ENCODE results near the gene SLC25A11. TPM values are rescaled to one million over a fixed set of nuclear protein-coding genes. Genes with fewer than 3 reads are reported as not detected.

SLC25A11 gene
- total RNA-seq, 6 experiments from 2014 or later: 32.6 to 64.2 (median 41.0) TPM

- Histone ChIP-seq H3K27me3 (no peaks in the 10 kb centered on the region), H3K36me3 (peaks cover 0 to 51% (median 13%) of the 10 kb centered on the region in 4 donors), H3K27ac (no peak overlapping the region), H3K4me1 (peaks cover 0 to 16% (median 5%) of the 10 kb centered on the region in 4 donors), H3K4me3 (no peak overlapping the region), H3K9me3 (no peaks in the 10 kb centered on the region)
- WGBS (ENCODE audit: insufficient coverage, low coverage, low lambda C conversion rate, missing lambda C conversion rate): 60% methylated on average over 4 of the region's 31 CpGs
- intact Hi-C loops (cut with DNase I): no loop called here
- ATAC-seq (no peak), DNase-seq (peak in 1 of 3 donors; percentile 51)
- no peak for TF ChIP-seq CTCF (IDR thresholded peaks at IDR 0.05)
- TF ChIP-seq POLR2A (IDR thresholded peaks at IDR 0.05): no peak
Measured at GRCh38 chr17:4893721-4894560, 45.9 kb downstream of the SLC25A11 start.

- peaks cover 0 to 9% (median 2%) of the 10 kb centered on the region in 4 donors for H3K4me1 ChIP-seq
- H3K9me3 ChIP-seq: no peaks in the 10 kb centered on the region
- TF ChIP-seq CTCF (IDR thresholded peaks at IDR 0.05) (no peak), POLR2A (IDR thresholded peaks at IDR 0.05) (no peak)
- no peaks in the 10 kb centered on the region for H3K27me3 ChIP-seq
- intact Hi-C loops (cut with DNase I): no loop called here
- H3K4me3 ChIP-seq: no peak overlapping the region
- H3K36me3 ChIP-seq: peaks cover 0 to 52% (median 13%) of the 10 kb centered on the region in 4 donors
- WGBS (ENCODE audit: insufficient coverage, low coverage, low lambda C conversion rate, missing lambda C conversion rate): 83% methylated on average over 16 of the region's 18 CpGs
- DNase-seq (no peak), ATAC-seq (no peak)
- no peak overlapping the region for H3K27ac ChIP-seq
Measured at GRCh38 chr17:4893272-4893671, 46.6 kb downstream of the SLC25A11 start.

GRCh38 chr17:4892499-4893221 is 47.2 kb downstream of the SLC25A11 start:
- Histone ChIP-seq H3K27me3 (no peaks in the 10 kb centered on the region), H3K4me1 (peaks cover 0 to 5% (median 0%) of the 10 kb centered on the region in 4 donors), H3K36me3 (peaks cover 0 to 58% (median 14%) of the 10 kb centered on the region in 4 donors), H3K27ac (no peak overlapping the region), H3K9me3 (no peaks in the 10 kb centered on the region), H3K4me3 (no peak overlapping the region)
- ATAC-seq (no peak), DNase-seq (peak in 1 of 3 donors; percentile 48)
- TF ChIP-seq CTCF (IDR thresholded peaks at IDR 0.05) (no peak), POLR2A (IDR thresholded peaks at IDR 0.05) (no peak)
- intact Hi-C loops (cut with DNase I): no loop called here
- WGBS (ENCODE audit: insufficient coverage, low coverage, low lambda C conversion rate, missing lambda C conversion rate): 94% methylated on average over 3 of the region's 23 CpGs

GRCh38 chr17:4891411-4892410 is 48.1 kb downstream of the SLC25A11 start:
- ATAC-seq: no peak
- peaks cover 0 to 62% (median 17%) of the 10 kb centered on the region in 4 donors for H3K36me3 ChIP-seq

More at GRCh38 chr17:4891411-4892410, 48.1 kb downstream of the SLC25A11 start:
- WGBS (ENCODE audit: insufficient coverage, low coverage, low lambda C conversion rate, missing lambda C conversion rate): 85% methylated on average over 13 of the region's 42 CpGs
- no peaks in the 10 kb centered on the region for H3K27me3 ChIP-seq
- intact Hi-C loops (cut with DNase I): no loop called here
- H3K27ac ChIP-seq: no peak overlapping the region
- DNase-seq: peak; percentile 40 to 54 (median 49)
- TF ChIP-seq POLR2A (IDR thresholded peaks at IDR 0.05) (no peak), CTCF (IDR thresholded peaks at IDR 0.05) (no peak)
- no peaks in the 10 kb centered on the region for H3K9me3 ChIP-seq
- no peaks in the 10 kb centered on the region for H3K4me1 ChIP-seq
- no peak overlapping the region for H3K4me3 ChIP-seq

Measured in right lobe of liver (tissue), 6 donors.